OCI-LY1 (cell line): Measurements from ENCODE around the gene TRPM3.

ENCODE experiments used
- H2AFZ ChIP-seq: fragments of 200-600 bp; sonication (generic), shearing (Covaris generic); 2 replicates; pipeline ENCODE4 v1.6.0; 2014; ENCODE audit warnings: antibody characterized with exemption, mild to moderate bottlenecking, low read length
- H3F3A ChIP-seq: fragments of 200-600 bp; sonication (generic), shearing (Covaris generic); 2 replicates; pipeline ENCODE4 v1.6.0; 2014; ENCODE audit warnings: mild to moderate bottlenecking, antibody characterized with exemption, low read length, moderate library complexity; ENCODE audit not compliant: insufficient read depth
- H3K27ac ChIP-seq: fragments of 200-600 bp; sonication (generic); 2 replicates; pipeline ENCODE4 v1.5.1; 2014; ENCODE audit warnings: low read length, mixed run types, mild to moderate bottlenecking, low read depth; ENCODE audit not compliant: poor library complexity, severe bottlenecking
- H3K27me3 ChIP-seq: fragments of 200-600 bp; sonication (generic); 2 replicates; pipeline ENCODE4 v1.6.0; 2014; ENCODE audit warnings: antibody characterized with exemption, mild to moderate bottlenecking, low read length, moderate library complexity; ENCODE audit not compliant: insufficient read depth
- H3K36me3 ChIP-seq: fragments of 200-600 bp; sonication (generic); 2 replicates; pipeline ENCODE4 v1.6.1; 2014; ENCODE audit warnings: mild to moderate bottlenecking, antibody characterized with exemption, low read length, moderate library complexity, mixed read lengths; ENCODE audit not compliant: insufficient read depth
- H3K4me1 ChIP-seq: fragments of 200-600 bp; sonication (generic); 2 replicates; pipeline ENCODE4 v1.5.1; 2014; ENCODE audit warnings: mild to moderate bottlenecking, low read length, moderate library complexity; ENCODE audit not compliant: insufficient read depth, severe bottlenecking
- H3K4me2 ChIP-seq: fragments of 200-600 bp; sonication (generic), shearing (Covaris generic); 2 replicates; pipeline ENCODE4 v1.6.1; 2014; ENCODE audit warnings: low read length
- H3K4me3 ChIP-seq: fragments of 200-600 bp; sonication (generic); 2 replicates; pipeline ENCODE4 v1.5.1; 2014; ENCODE audit warnings: low read length, low read depth, mild to moderate bottlenecking, mixed read lengths; ENCODE audit not compliant: poor library complexity, severe bottlenecking
- H3K79me2 ChIP-seq: fragments of 200-600 bp; shearing (Covaris generic); 2 replicates; pipeline ENCODE4 v1.6.1; 2016; ENCODE audit warnings: mixed run types, low read length, mixed read lengths; ENCODE audit not compliant: insufficient read depth
- H3K9ac ChIP-seq: fragments of 200-600 bp; sonication (generic), shearing (Covaris generic); 2 replicates; pipeline ENCODE4 v1.6.1; 2014; ENCODE audit warnings: mild to moderate bottlenecking, low read length, mixed read lengths
- H3K9me2 ChIP-seq: fragments of 200-600 bp; sonication (generic), shearing (Covaris generic); 2 replicates; pipeline ENCODE4 v1.6.1; 2014; ENCODE audit warnings: low read depth, mild to moderate bottlenecking, low read length, mixed read lengths
- H3K9me3 ChIP-seq: fragments of 200-600 bp; shearing (Covaris generic); 2 replicates; pipeline ENCODE4 v1.6.1; 2014; ENCODE audit warnings: low read length, mixed read lengths
- H4K20me1 ChIP-seq: fragments of 200-600 bp; sonication (generic), shearing (Covaris generic); 2 replicates; pipeline ENCODE4 v1.6.0; 2016; ENCODE audit warnings: mild to moderate bottlenecking, low read length; ENCODE audit not compliant: insufficient read depth
- CTCF ChIP-seq: fragments of 200-600 bp; sonication (generic), shearing (Covaris generic); IDR thresholded peaks from 2 replicates; pipeline ENCODE4 v1.5.1; 2017; ENCODE audit warnings: mild to moderate bottlenecking, antibody characterized with exemption, low read length, moderate library complexity, mixed read lengths
- EZH2 ChIP-seq: fragments of 200-600 bp; sonication (generic), shearing (Covaris generic); IDR thresholded peaks from 2 replicates; pipeline ENCODE4 v1.8.0; 2017; ENCODE audit warnings: borderline replicate concordance, mixed run types, mild to moderate bottlenecking, antibody characterized with exemption, low read length, moderate library complexity, mixed read lengths

TRPM3 gene

GRCh38 chr9:70673844-70674243 lies 447.6 kb downstream of the TRPM3 start:
- Histone ChIP-seq H3K27me3 (no peaks in the 10 kb centered on the region), H3K79me2 (no peaks in the 10 kb centered on the region), H3K9me2 (no peaks in the 10 kb centered on the region), H3K4me1 (no peaks in the 10 kb centered on the region), H2AFZ (no peak overlapping the region), H3K4me3 (no peak overlapping the region), H3K4me2 (no peak overlapping the region), H3K36me3 (no peaks in the 10 kb centered on the region), H3K9me3 (no peaks in the 10 kb centered on the region), H3F3A (no peaks in the 10 kb centered on the region), H3K27ac (no peak overlapping the region), H4K20me1 (no peaks in the 10 kb centered on the region), H3K9ac (no peak overlapping the region)
- no peak for TF ChIP-seq EZH2
- no peak for TF ChIP-seq CTCF

GRCh38 chr9:70672161-70672649 lies 449.2 kb downstream of the TRPM3 start:
- Histone ChIP-seq H3K4me3 (no peak overlapping the region), H3K79me2 (no peaks in the 10 kb centered on the region), H3K4me1 (no peaks in the 10 kb centered on the region), H3K36me3 (no peaks in the 10 kb centered on the region), H3K9me3 (no peaks in the 10 kb centered on the region), H3K9ac (no peak overlapping the region), H3K27ac (no peak overlapping the region), H3K9me2 (no peaks in the 10 kb centered on the region), H3F3A (no peaks in the 10 kb centered on the region), H3K27me3 (no peaks in the 10 kb centered on the region), H2AFZ (no peak overlapping the region), H3K4me2 (no peak overlapping the region), H4K20me1 (no peaks in the 10 kb centered on the region)
- no peak for TF ChIP-seq EZH2
- no peak for TF ChIP-seq CTCF

- H3K9ac ChIP-seq: no peak overlapping the region
- H2AFZ ChIP-seq: no peak overlapping the region
- H3K36me3 ChIP-seq: no peaks in the 10 kb centered on the region
- no peaks in the 10 kb centered on the region for H3K9me3 ChIP-seq
- no peaks in the 10 kb centered on the region for H3F3A ChIP-seq
- TF ChIP-seq CTCF (no peak), EZH2 (no peak)
- no peak overlapping the region for H3K4me2 ChIP-seq
- no peaks in the 10 kb centered on the region for H4K20me1 ChIP-seq
- H3K27ac ChIP-seq: no peak overlapping the region
- H3K4me3 ChIP-seq: no peak overlapping the region
- no peaks in the 10 kb centered on the region for H3K79me2 ChIP-seq
- no peaks in the 10 kb centered on the region for H3K27me3 ChIP-seq
- no peaks in the 10 kb centered on the region for H3K9me2 ChIP-seq
- no peaks in the 10 kb centered on the region for H3K4me1 ChIP-seq
Observed at GRCh38 chr9:70668751-70669150, 452.7 kb downstream of the TRPM3 start.
